ENCODE results near the gene SYTL3.
"Not testable (repeated sequence)": the region's sequence is repeated elsewhere in the genome, so short reads cannot be mapped to it uniquely, and the experiment has no call there.

Gene SYTL3

GRCh38 chr6:158646023-158646910, 3.6 kb upstream of the SYTL3 start:
- Histone ChIP-seq H3K9ac (ENCODE audit: low read length) (no peak overlapping the region), H3K4me1 (ENCODE audit: control insufficient read depth, low read depth, low read length) (peaks cover 6% of the 10 kb centered on the region), H3K9me3 (ENCODE audit: control insufficient read depth, low read depth, low read length) (no peaks in the 10 kb centered on the region), H3K36me3 (ENCODE audit: control insufficient read depth, low read depth, low read length) (no peaks in the 10 kb centered on the region), H3K27me3 (ENCODE audit: control insufficient read depth, insufficient read depth, low read length) (peaks cover 13% of the 10 kb centered on the region), H3K27ac (ENCODE audit: low read length) (no peak overlapping the region), H3K4me3 (ENCODE audit: low read length) (no peak overlapping the region)

GRCh38 chr6:158647501-158647900, 2.4 kb upstream of the SYTL3 start:
- H3K4me1 ChIP-seq (ENCODE audit: control insufficient read depth, low read depth, low read length) = peaks cover 6% of the 10 kb centered on the region
- no peak overlapping the region for H3K9ac ChIP-seq (ENCODE audit: low read length)
- no peaks in the 10 kb centered on the region for H3K36me3 ChIP-seq (ENCODE audit: control insufficient read depth, low read depth, low read length)
- H3K27me3 ChIP-seq (ENCODE audit: control insufficient read depth, insufficient read depth, low read length) = peaks cover 13% of the 10 kb centered on the region
- H3K4me3 ChIP-seq (ENCODE audit: low read length) = no peak overlapping the region
- H3K9me3 ChIP-seq (ENCODE audit: control insufficient read depth, low read depth, low read length) = no peaks in the 10 kb centered on the region
- no peak overlapping the region for H3K27ac ChIP-seq (ENCODE audit: low read length)

GRCh38 chr6:158648682-158649131, 1.1 kb upstream of the SYTL3 start:
- Histone ChIP-seq H3K9me3 (ENCODE audit: control insufficient read depth, low read depth, low read length) (no peaks in the 10 kb centered on the region), H3K36me3 (ENCODE audit: control insufficient read depth, low read depth, low read length) (no peaks in the 10 kb centered on the region), H3K9ac (ENCODE audit: low read length) (no peak overlapping the region), H3K27me3 (ENCODE audit: control insufficient read depth, insufficient read depth, low read length) (peaks cover 13% of the 10 kb centered on the region), H3K27ac (ENCODE audit: low read length) (no peak overlapping the region), H3K4me1 (ENCODE audit: control insufficient read depth, low read depth, low read length) (no peaks in the 10 kb centered on the region), H3K4me3 (ENCODE audit: low read length) (no peak overlapping the region)

GRCh38 chr6:158651981-158652737, 2.3 kb downstream of the SYTL3 start:
- not testable (repeated sequence) for H3K9me3 ChIP-seq (ENCODE audit: control insufficient read depth, low read depth, low read length); H3K27me3 ChIP-seq (ENCODE audit: control insufficient read depth, insufficient read depth, low read length); H3K27ac ChIP-seq (ENCODE audit: low read length); H3K4me3 ChIP-seq (ENCODE audit: low read length); H3K36me3 ChIP-seq (ENCODE audit: control insufficient read depth, low read depth, low read length); H3K4me1 ChIP-seq (ENCODE audit: control insufficient read depth, low read depth, low read length); H3K9ac ChIP-seq (ENCODE audit: low read length)

GRCh38 chr6:158653577-158654354, 3.9 kb downstream of the SYTL3 start:
- Histone ChIP-seq H3K27me3 (ENCODE audit: control insufficient read depth, insufficient read depth, low read length) (no peaks in the 10 kb centered on the region), H3K27ac (ENCODE audit: low read length) (no peak overlapping the region), H3K36me3 (ENCODE audit: control insufficient read depth, low read depth, low read length) (no peaks in the 10 kb centered on the region), H3K4me1 (ENCODE audit: control insufficient read depth, low read depth, low read length) (no peaks in the 10 kb centered on the region), H3K4me3 (ENCODE audit: low read length) (no peak overlapping the region), H3K9me3 (ENCODE audit: control insufficient read depth, low read depth, low read length) (no peaks in the 10 kb centered on the region), H3K9ac (ENCODE audit: low read length) (no peak overlapping the region)

GRCh38 chr6:158654498-158654897, 4.6 kb downstream of the SYTL3 start:
- H3K4me1 ChIP-seq (ENCODE audit: control insufficient read depth, low read depth, low read length) = no peaks in the 10 kb centered on the region
- no peaks in the 10 kb centered on the region for H3K36me3 ChIP-seq (ENCODE audit: control insufficient read depth, low read depth, low read length)
- no peak overlapping the region for H3K9ac ChIP-seq (ENCODE audit: low read length)
- no peaks in the 10 kb centered on the region for H3K9me3 ChIP-seq (ENCODE audit: control insufficient read depth, low read depth, low read length)
- H3K27me3 ChIP-seq (ENCODE audit: control insufficient read depth, insufficient read depth, low read length) = no peaks in the 10 kb centered on the region
- no peak overlapping the region for H3K4me3 ChIP-seq (ENCODE audit: low read length)
- no peak overlapping the region for H3K27ac ChIP-seq (ENCODE audit: low read length)

GRCh38 chr6:158654960-158655489, 5.2 kb downstream of the SYTL3 start:
- Histone ChIP-seq H3K4me1 (ENCODE audit: control insufficient read depth, low read depth, low read length) (no peaks in the 10 kb centered on the region), H3K4me3 (ENCODE audit: low read length) (no peak overlapping the region), H3K9me3 (ENCODE audit: control insufficient read depth, low read depth, low read length) (no peaks in the 10 kb centered on the region), H3K27me3 (ENCODE audit: control insufficient read depth, insufficient read depth, low read length) (no peaks in the 10 kb centered on the region), H3K27ac (ENCODE audit: low read length) (no peak overlapping the region), H3K36me3 (ENCODE audit: control insufficient read depth, low read depth, low read length) (no peaks in the 10 kb centered on the region), H3K9ac (ENCODE audit: low read length) (no peak overlapping the region)

GRCh38 chr6:158655569-158656450, 6.0 kb downstream of the SYTL3 start:
- H3K4me3 ChIP-seq (ENCODE audit: low read length) = no peak overlapping the region
- H3K4me1 ChIP-seq (ENCODE audit: control insufficient read depth, low read depth, low read length) = no peaks in the 10 kb centered on the region
- no peaks in the 10 kb centered on the region for H3K9me3 ChIP-seq (ENCODE audit: control insufficient read depth, low read depth, low read length)
- no peaks in the 10 kb centered on the region for H3K27me3 ChIP-seq (ENCODE audit: control insufficient read depth, insufficient read depth, low read length)
- H3K36me3 ChIP-seq (ENCODE audit: control insufficient read depth, low read depth, low read length) = no peaks in the 10 kb centered on the region
- H3K9ac ChIP-seq (ENCODE audit: low read length) = no peak overlapping the region
- no peak overlapping the region for H3K27ac ChIP-seq (ENCODE audit: low read length)

GRCh38 chr6:158656986-158657385, 7.1 kb downstream of the SYTL3 start:
- not testable (repeated sequence) for H3K9ac ChIP-seq (ENCODE audit: low read length); H3K4me1 ChIP-seq (ENCODE audit: control insufficient read depth, low read depth, low read length); H3K36me3 ChIP-seq (ENCODE audit: control insufficient read depth, low read depth, low read length); H3K4me3 ChIP-seq (ENCODE audit: low read length); H3K9me3 ChIP-seq (ENCODE audit: control insufficient read depth, low read depth, low read length); H3K27ac ChIP-seq (ENCODE audit: low read length); H3K27me3 ChIP-seq (ENCODE audit: control insufficient read depth, insufficient read depth, low read length)

GRCh38 chr6:158660333-158660754, 10.5 kb downstream of the SYTL3 start:
- Histone ChIP-seq H3K36me3 (ENCODE audit: control insufficient read depth, low read depth, low read length) (no peaks in the 10 kb centered on the region), H3K4me3 (ENCODE audit: low read length) (no peak overlapping the region), H3K9ac (ENCODE audit: low read length) (no peak overlapping the region), H3K4me1 (ENCODE audit: control insufficient read depth, low read depth, low read length) (peaks cover 11% of the 10 kb centered on the region), H3K27ac (ENCODE audit: low read length) (no peak overlapping the region), H3K27me3 (ENCODE audit: control insufficient read depth, insufficient read depth, low read length) (no peaks in the 10 kb centered on the region), H3K9me3 (ENCODE audit: control insufficient read depth, low read depth, low read length) (no peaks in the 10 kb centered on the region)
